Activated CD4-positive, alpha-beta T cell treated with anti-CD3 and anti-CD28 coated beads for 4 hours (primary cell): ENCODE measurements around the gene FGGY.
"Not testable (repeated sequence)": the region's sequence is repeated elsewhere in the genome, so short reads cannot be mapped to it uniquely, and the experiment has no call there.

ENCODE experiments used
- DNase-seq, 2 donors: peaks; one replicate each; pipeline ENCODE4 v3.0.0-alpha.2; 2020

The FGGY gene

GRCh38 chr1:59494145-59494833, 197.4 kb downstream of the FGGY start:
- no peak for DNase-seq

- not testable (repeated sequence) for DNase-seq
Observed at GRCh38 chr1:59496156-59496555, 199.3 kb downstream of the FGGY start.

DNA sequence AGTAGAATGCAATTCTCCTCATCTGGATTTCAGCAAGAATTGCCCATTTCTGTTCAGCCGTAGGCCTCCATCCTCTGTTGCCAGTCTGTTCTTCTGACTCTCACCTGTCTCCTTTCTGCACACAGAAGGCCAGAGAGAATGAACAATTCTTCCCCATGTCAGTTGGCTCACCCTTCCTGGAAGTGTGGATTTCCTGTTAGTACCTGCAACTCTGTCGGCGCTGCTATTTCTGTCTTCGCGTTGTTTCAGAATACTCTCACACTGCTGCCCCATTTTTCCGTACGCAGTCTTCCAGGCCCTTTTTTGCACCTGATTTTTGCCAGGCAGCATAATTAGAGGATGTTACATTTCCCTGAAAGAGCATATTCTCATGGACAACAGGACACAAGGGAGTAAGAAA, 200.7 kb downstream of the FGGY start:
- DNase-seq, result no peak

- no peak for DNase-seq
Observed at GRCh38 chr1:59498640-59499039, 201.7 kb downstream of the FGGY start.

DNA sequence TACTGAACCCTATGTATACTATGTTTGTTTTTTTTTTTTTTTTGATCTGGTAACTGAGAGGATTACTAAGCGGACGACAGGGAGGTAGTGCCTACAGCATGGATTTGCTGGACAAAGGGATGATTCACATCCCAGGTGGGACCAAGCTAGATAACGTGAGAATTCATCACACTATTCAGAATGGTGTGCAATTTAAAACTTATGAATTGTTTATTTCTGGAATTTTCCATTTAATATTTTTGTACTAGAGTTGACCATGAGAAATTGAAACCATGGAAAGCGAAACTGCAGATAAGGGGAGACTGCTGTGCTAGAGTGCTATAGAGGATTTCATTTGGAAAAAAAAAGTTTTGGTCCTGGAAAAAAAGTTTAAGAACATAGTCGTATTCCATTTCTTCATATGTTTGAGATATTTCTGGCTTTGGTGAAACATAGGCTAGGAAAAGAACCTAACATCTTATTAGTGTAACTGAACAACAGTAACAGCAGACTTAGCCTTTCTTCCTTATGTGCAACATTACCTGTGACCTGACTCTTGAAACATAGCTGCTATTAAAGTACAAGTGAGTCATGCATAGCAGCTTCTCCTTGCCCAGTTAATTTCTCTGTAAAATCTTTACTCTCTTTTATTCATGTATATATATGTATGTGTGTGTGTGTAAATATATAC, 202.5 kb downstream of the FGGY start:
- no peak for DNase-seq

GRCh38 chr1:59499943-59500569, 203.2 kb downstream of the FGGY start:
- no peak for DNase-seq

- no peak for DNase-seq
Observed at GRCh38 chr1:59500950-59501742, 204.3 kb downstream of the FGGY start.

- no peak for DNase-seq
Observed at GRCh38 chr1:59502009-59502691, 205.3 kb downstream of the FGGY start.

- no peak for DNase-seq
Observed at GRCh38 chr1:59504276-59504675, 207.4 kb downstream of the FGGY start.

- DNase-seq, result no peak
Observed at GRCh38 chr1:59505596-59506028, 208.7 kb downstream of the FGGY start.

DNA sequence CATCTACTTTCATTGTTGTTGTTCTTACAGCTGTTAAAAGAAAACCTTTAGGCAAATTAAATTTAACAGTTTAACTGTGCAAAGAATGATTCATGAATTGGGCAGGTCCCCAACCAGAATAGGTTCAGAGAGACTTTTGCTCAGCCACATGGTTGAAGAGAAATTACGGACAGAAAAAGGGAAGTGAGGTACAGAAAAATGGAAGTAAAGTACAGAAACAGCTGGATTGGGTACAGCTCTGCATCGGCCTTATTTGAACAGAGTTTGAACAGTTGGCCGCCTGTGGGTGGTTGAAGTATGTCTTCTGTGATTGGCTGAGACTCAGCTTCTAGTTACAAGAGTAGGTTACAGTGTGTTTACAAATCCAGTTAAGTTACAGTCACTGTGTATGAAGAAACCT, 210.1 kb downstream of the FGGY start:
- no peak for DNase-seq

DNA sequence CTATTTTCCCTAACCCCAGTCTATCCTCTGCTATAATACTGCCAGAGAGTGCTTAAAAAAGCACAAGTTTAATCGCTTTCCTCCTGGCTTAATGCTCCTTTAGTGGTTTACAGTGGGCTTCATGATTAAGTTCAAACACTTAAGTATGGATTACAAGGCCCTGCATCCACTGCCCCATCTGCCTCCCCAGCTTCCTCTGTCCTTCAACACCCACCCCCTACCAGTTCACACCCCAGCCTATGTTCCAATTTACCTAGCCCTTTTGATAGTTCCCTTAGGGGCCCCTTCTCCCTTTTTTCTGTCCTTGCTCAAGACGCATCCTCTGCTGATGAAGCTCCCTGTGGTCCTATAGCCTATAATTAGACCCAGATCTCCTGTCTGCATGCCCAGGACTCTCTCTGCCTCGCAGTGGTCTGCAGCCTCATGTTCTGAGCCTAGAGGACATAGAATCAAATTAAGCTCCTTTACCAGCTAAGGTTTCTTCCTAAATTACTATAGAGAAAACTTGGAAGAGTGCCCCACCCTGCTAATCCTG, 212.5 kb downstream of the FGGY start:
- DNase-seq, result no peak

- no peak for DNase-seq
Observed at GRCh38 chr1:59510249-59510648, 213.4 kb downstream of the FGGY start.

- DNase-seq, result no peak
Observed at GRCh38 chr1:59511476-59512465, 214.9 kb downstream of the FGGY start.

- DNase-seq, result no peak
Observed at GRCh38 chr1:59512702-59513101, 215.8 kb downstream of the FGGY start.

- no peak for DNase-seq
Observed at GRCh38 chr1:59514061-59514909, 217.4 kb downstream of the FGGY start.

DNA sequence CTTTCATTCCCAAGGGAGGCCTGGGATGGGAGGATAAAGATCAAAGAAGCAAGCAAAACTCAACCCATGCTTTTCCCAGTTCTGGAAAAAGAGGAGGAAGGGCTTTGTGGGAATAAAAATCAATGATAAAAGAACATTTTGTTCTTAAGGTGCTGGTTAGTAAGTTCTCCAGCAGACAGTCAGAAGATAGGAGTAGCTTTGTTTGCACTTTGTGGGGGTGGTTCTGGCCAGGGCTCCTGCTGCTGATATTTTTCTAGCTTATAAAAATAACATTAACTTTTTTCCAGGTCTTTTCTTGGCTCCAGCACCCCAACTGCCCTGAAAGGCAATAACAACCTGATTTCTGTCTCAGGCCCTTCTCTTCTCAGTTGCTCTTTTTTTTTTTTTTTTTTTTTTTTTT, 220.0 kb downstream of the FGGY start:
- no peak for DNase-seq

- no peak for DNase-seq
Observed at GRCh38 chr1:59520194-59520593, 223.3 kb downstream of the FGGY start.

DNA sequence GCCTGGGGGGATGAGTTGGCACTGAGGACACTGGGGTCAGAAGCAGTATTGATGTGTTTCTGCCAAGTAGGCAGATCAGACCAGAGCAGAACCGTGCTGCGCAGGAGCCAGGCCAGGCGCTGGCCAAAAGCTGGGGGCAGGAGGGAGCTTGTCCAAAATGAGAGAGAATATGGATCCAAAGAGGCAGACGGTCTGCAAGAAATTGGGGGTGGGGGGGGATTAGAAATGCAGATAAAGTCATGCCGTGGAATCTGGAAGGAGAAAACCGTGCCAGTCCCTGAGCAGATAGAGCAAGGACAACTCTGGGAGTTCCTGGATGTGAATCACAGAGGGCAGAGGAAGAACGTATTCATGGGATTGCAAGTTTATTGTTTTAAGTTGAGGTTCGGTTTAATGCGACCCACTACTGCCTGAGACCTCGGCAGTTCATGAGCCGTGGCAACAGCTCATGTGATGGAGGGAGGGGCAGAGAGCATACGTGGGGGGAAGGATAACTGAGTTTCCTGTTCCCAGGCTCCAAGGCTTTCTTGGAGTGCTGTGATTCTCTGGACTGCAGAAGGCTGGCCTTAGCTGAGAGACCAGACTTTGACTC, 224.0 kb downstream of the FGGY start:
- DNase-seq, result no peak

DNA sequence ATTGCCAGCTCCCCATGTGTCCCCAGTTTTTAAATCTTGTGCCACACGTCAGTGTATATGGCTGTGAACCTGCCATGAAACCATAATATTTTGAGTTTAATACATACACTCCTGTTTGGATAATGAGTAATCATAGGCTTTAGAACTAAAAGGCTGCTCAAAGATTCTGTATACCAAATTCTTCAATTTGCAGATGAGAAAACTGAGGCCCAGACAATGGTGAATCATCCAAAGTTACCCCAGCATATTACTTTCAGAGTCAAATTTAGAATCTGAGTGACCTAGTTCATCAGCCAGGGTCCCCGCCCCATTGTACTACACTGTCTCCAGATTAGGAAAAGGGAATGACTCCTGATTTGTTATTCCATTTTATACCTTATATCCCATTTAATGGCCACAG, 224.6 kb downstream of the FGGY start:
- no peak for DNase-seq
